Neural cell (in vitro differentiated cells): ENCODE measurements around the gene CPE.

ENCODE experiments used
- CTCF ChIP-seq: fragments of 450-650 bp; IDR thresholded peaks from 2 replicates; pipeline ENCODE4 v1.5.1; 2014; ENCODE audit warnings: antibody characterized with exemption, mild to moderate bottlenecking, moderate library complexity; ENCODE audit not compliant: poor library complexity, severe bottlenecking
- EP300 ChIP-seq: fragments of 450-650 bp; conservative IDR thresholded peaks from 2 replicates; pipeline ENCODE4 v1.6.1; 2014; ENCODE audit warnings: antibody characterized with exemption, mild to moderate bottlenecking, moderate library complexity; ENCODE audit not compliant: poor library complexity, severe bottlenecking
- POLR2AphosphoS5 ChIP-seq: IDR thresholded peaks from 2 replicates; pipeline ENCODE4 v1.6.1; 2012
- RAD21 ChIP-seq: fragments of 450-650 bp; conservative IDR thresholded peaks from 2 replicates; pipeline ENCODE4 v1.6.1; 2014; ENCODE audit warnings: antibody characterized with exemption, mild to moderate bottlenecking, moderate library complexity
- SMC3 ChIP-seq: fragments of 450-650 bp; conservative IDR thresholded peaks from 2 replicates; pipeline ENCODE4 v1.6.1; 2014; ENCODE audit warnings: antibody characterized with exemption, mild to moderate bottlenecking, moderate library complexity; ENCODE audit not compliant: poor library complexity
- TAF1 ChIP-seq: IDR thresholded peaks from 2 replicates; pipeline ENCODE4 v1.6.1; 2012; ENCODE audit warnings: low read depth
- TF ChIP-seq, protein P1 (sequence below): IDR thresholded peaks from 2 replicates; pipeline ENCODE4 v1.6.1; 2012; ENCODE audit warnings: borderline replicate concordance

DNA sequence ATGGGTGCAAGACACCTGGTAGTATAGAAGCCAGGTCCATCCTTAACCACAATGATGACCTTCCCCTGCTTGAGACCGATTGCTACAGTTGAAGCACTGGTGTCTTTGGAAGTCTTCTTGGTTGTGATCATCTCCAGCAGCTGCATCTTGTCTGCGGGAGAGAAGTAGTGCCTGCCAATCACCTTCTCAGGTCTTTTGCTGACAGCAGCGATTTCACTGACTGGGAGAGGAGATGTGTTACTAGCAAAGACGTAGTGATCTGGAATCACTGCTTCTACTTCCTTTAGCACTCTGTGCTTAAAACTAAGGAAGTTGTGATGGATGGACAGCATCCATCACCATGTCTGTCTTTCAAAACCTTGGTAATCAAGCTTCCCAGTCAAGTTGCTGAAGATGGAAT is 25.9 kb downstream of the CPE start:
- no peak for TF ChIP-seq CTCF
- no peak for TF ChIP-seq POLR2AphosphoS5
- no peak for TF ChIP-seq TAF1
- TF ChIP-seq EP300, result no peak
- TF ChIP-seq, protein P1, sequence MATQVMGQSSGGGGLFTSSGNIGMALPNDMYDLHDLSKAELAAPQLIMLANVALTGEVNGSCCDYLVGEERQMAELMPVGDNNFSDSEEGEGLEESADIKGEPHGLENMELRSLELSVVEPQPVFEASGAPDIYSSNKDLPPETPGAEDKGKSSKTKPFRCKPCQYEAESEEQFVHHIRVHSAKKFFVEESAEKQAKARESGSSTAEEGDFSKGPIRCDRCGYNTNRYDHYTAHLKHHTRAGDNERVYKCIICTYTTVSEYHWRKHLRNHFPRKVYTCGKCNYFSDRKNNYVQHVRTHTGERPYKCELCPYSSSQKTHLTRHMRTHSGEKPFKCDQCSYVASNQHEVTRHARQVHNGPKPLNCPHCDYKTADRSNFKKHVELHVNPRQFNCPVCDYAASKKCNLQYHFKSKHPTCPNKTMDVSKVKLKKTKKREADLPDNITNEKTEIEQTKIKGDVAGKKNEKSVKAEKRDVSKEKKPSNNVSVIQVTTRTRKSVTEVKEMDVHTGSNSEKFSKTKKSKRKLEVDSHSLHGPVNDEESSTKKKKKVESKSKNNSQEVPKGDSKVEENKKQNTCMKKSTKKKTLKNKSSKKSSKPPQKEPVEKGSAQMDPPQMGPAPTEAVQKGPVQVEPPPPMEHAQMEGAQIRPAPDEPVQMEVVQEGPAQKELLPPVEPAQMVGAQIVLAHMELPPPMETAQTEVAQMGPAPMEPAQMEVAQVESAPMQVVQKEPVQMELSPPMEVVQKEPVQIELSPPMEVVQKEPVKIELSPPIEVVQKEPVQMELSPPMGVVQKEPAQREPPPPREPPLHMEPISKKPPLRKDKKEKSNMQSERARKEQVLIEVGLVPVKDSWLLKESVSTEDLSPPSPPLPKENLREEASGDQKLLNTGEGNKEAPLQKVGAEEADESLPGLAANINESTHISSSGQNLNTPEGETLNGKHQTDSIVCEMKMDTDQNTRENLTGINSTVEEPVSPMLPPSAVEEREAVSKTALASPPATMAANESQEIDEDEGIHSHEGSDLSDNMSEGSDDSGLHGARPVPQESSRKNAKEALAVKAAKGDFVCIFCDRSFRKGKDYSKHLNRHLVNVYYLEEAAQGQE, result no peak
- no peak for TF ChIP-seq SMC3
- no peak for TF ChIP-seq RAD21
